GM12892 (cell line): ENCODE data around the gene ZNF746.

Experiments used
- POLR2A ChIP-seq: IDR thresholded peaks from 2 replicates; pipeline ENCODE4 v1.6.1; 2011; ENCODE audit warnings: low read depth, low read length, control low read depth
- POLR2AphosphoS5 ChIP-seq: IDR thresholded peaks from 2 replicates; pipeline ENCODE4 v1.6.1; 2011; ENCODE audit warnings: low read depth, low read length, control low read depth

DNA sequence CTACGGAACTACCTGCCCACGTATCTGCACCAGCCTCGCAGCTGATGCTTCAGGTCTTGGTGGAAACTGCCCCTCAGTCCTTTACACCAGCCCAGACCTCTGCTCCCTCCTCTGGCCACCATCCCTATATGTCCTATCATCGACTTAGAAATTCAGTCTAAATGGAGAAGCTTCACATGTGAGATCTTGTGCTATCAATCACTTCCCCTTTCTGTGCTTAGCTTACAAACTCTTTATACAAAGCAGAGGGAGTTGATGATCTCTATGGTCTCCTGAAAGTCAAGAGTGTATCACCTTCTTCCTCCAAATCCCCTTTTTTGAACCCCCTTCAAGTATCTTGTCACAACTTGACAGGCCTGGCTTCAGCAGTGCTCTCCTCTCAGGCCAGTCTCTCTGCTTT lies 67.4 kb downstream of the ZNF746 start:
- TF ChIP-seq POLR2A, result no peak
- TF ChIP-seq POLR2AphosphoS5, result no peak
